ENCODE data around the gene CARD10. TPM values are rescaled to one million over a fixed set of nuclear protein-coding genes. Genes with fewer than 3 reads are reported as not detected.
"Not testable (repeated sequence)": the region's sequence is repeated elsewhere in the genome, so short reads cannot be mapped to it uniquely, and the experiment has no call there.

CARD10 gene
- total RNA-seq, 1 experiment from 2014 or later = 17.5 TPM

DNA sequence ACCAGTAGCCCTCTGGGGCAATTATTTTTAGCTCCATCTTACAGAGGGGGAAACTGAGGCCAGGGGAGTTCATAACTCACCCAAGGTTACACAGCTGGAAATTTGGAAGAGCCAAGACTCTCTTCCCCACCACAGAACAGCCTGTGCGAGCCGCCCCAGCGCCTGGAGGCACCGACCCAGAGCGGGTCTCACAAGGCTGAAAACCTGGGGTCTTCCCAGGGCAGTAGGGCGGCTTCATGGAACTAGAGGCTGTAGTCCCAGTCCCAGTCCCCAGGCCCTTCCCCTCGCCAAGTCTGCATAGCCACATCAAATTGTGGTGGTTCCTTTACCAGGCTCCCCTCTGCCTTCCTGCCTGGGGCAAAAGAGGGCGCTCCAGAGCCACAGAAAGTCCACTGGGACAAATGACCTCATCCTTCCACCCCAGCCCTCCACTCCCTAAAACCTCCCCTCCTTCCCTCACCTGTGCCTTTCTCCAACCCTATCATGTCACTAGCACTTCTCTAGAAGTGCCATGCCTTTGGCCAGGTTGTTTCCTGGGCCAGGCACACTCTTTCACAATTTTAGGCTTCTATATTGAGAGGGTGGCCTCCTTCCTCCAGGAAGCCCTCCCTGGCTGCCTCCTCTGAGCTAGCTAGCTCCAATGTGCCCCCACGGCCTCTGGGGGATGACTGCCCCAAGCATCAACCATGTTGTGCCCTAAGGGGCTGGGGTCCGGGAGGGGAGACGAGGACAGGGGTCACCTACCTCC, 25.9 kb upstream of the CARD10 start:
- ChIA-PET POLR2A (interaction anchor here (0.7 to 2.7 kb wide), 10 partner anchors 12 to 62 kb away, joined by 3 to 24 read pairs (median 10); partner anchors contain the start of genes CDC42EP1 and GGA1), CTCF (interaction anchor here (0.7 to 16.5 kb wide), 13 partner anchors 17 to 98 kb away, joined by 4 to 728 read pairs (median 6); partner anchors contain the start of genes CARD10, CDC42EP1 and GGA1)
- ATAC-seq = peak; percentile 74
- H3K36me3 Mint-ChIP-seq = no peaks in the 10 kb centered on the region
- no peaks in the 10 kb centered on the region for H3K9me3 Mint-ChIP-seq
- peaks cover 29% of the 10 kb centered on the region for H3K4me1 Mint-ChIP-seq
- peak overlapping the region; percentile 53 for H3K4me3 Mint-ChIP-seq
- H3K27me3 Mint-ChIP-seq (ENCODE audit: low read depth) = no peaks in the 10 kb centered on the region; the same call in 1 of the 2 replicates
- peak; percentile 92 for DNase-seq (ENCODE audit: low spot score)
- TF ChIP-seq, protein P1, sequence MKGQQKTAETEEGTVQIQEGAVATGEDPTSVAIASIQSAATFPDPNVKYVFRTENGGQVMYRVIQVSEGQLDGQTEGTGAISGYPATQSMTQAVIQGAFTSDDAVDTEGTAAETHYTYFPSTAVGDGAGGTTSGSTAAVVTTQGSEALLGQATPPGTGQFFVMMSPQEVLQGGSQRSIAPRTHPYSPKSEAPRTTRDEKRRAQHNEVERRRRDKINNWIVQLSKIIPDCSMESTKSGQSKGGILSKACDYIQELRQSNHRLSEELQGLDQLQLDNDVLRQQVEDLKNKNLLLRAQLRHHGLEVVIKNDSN (CRISPR knock-in tag; IDR thresholded peaks at IDR 0.05) = peak; percentile 23; the same call in 1 of the 2 replicates
- TF ChIP-seq JUN (CRISPR knock-in tag; IDR thresholded peaks at IDR 0.05) (0 out of 2 replicates have a peak, but pooled peaks have one; percentile 16), SP1 (CRISPR knock-in tag; conservative IDR thresholded peaks at IDR 0.05) (no peak), IRF2 (CRISPR knock-in tag; IDR thresholded peaks at IDR 0.05; ENCODE audit: borderline replicate concordance, low read depth) (no peak), ZNF671 (CRISPR knock-in tag; IDR thresholded peaks at IDR 0.05) (no peak), ETV6 (CRISPR knock-in tag; IDR thresholded peaks at IDR 0.05) (0 out of 2 replicates have a peak, but pooled peaks have one; percentile 26), RORB (CRISPR knock-in tag; IDR thresholded peaks at IDR 0.05) (no peak)
- TF ChIP-seq, protein P2, sequence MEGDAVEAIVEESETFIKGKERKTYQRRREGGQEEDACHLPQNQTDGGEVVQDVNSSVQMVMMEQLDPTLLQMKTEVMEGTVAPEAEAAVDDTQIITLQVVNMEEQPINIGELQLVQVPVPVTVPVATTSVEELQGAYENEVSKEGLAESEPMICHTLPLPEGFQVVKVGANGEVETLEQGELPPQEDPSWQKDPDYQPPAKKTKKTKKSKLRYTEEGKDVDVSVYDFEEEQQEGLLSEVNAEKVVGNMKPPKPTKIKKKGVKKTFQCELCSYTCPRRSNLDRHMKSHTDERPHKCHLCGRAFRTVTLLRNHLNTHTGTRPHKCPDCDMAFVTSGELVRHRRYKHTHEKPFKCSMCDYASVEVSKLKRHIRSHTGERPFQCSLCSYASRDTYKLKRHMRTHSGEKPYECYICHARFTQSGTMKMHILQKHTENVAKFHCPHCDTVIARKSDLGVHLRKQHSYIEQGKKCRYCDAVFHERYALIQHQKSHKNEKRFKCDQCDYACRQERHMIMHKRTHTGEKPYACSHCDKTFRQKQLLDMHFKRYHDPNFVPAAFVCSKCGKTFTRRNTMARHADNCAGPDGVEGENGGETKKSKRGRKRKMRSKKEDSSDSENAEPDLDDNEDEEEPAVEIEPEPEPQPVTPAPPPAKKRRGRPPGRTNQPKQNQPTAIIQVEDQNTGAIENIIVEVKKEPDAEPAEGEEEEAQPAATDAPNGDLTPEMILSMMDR (IDR thresholded peaks at IDR 0.05) = peak; percentile 53; the same call in 1 of the 2 replicates
- peak overlapping the region; percentile 74; the same call in 1 of the 2 replicates for H3K27ac Mint-ChIP-seq

DNA sequence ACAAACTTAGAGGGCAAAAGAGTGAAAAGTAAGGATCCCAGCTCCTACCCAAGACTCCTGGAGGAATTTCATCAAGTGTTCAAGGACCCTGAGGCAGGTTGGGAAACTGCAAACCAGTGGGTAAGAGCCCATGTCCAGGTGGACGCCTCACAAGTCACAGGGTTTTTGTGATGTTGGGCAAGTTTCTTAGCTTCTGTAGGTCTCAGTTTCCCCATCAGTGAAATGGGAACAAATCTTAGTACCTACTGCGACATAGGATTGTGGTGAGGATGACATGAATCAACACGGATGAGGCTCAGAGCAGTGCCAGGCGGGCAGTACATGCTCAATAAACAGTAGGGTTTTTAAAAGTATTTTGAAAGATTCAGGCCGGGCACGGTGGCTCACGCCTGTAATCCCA, 23.7 kb upstream of the CARD10 start:
- H3K4me1 Mint-ChIP-seq = peaks cover 33% of the 10 kb centered on the region
- no peaks in the 10 kb centered on the region for H3K9me3 Mint-ChIP-seq
- ChIA-PET POLR2A (interaction anchor here (0.6 kb wide), 1 partner anchor 12 kb away, joined by 6 read pairs; no protein-coding TSS in a partner anchor), CTCF (interaction anchor here (0.6 to 16.5 kb wide), 8 partner anchors 9 to 284 kb away, joined by 3 to 728 read pairs (median 10); partner anchors contain the start of genes CDC42EP1 and GGA1)
- TF ChIP-seq, protein P3, sequence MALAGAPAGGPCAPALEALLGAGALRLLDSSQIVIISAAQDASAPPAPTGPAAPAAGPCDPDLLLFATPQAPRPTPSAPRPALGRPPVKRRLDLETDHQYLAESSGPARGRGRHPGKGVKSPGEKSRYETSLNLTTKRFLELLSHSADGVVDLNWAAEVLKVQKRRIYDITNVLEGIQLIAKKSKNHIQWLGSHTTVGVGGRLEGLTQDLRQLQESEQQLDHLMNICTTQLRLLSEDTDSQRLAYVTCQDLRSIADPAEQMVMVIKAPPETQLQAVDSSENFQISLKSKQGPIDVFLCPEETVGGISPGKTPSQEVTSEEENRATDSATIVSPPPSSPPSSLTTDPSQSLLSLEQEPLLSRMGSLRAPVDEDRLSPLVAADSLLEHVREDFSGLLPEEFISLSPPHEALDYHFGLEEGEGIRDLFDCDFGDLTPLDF (CRISPR knock-in tag; IDR thresholded peaks at IDR 0.05) = no peak
- TF ChIP-seq, protein P4, sequence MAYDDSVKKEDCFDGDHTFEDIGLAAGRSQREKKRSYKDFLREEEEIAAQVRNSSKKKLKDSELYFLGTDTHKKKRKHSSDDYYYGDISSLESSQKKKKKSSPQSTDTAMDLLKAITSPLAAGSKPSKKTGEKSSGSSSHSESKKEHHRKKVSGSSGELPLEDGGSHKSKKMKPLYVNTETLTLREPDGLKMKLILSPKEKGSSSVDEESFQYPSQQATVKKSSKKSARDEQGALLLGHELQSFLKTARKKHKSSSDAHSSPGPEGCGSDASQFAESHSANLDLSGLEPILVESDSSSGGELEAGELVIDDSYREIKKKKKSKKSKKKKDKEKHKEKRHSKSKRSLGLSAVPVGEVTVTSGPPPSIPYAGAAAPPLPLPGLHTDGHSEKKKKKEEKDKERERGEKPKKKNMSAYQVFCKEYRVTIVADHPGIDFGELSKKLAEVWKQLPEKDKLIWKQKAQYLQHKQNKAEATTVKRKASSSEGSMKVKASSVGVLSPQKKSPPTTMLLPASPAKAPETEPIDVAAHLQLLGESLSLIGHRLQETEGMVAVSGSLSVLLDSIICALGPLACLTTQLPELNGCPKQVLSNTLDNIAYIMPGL (CRISPR knock-in tag; IDR thresholded peaks at IDR 0.05) = no peak
- TF ChIP-seq, protein P5, sequence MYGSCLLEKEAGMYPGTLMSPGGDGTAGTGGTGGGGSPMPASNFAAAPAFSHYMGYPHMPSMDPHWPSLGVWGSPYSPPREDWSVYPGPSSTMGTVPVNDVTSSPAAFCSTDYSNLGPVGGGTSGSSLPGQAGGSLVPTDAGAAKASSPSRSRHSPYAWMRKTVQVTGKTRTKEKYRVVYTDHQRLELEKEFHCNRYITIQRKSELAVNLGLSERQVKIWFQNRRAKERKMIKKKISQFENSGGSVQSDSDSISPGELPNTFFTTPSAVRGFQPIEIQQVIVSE (CRISPR knock-in tag; IDR thresholded peaks at IDR 0.05; ENCODE audit: borderline replicate concordance) = no peak
- no peak for TF ChIP-seq NR1H2 (CRISPR knock-in tag; IDR thresholded peaks at IDR 0.05)
- TF ChIP-seq, protein P6, sequence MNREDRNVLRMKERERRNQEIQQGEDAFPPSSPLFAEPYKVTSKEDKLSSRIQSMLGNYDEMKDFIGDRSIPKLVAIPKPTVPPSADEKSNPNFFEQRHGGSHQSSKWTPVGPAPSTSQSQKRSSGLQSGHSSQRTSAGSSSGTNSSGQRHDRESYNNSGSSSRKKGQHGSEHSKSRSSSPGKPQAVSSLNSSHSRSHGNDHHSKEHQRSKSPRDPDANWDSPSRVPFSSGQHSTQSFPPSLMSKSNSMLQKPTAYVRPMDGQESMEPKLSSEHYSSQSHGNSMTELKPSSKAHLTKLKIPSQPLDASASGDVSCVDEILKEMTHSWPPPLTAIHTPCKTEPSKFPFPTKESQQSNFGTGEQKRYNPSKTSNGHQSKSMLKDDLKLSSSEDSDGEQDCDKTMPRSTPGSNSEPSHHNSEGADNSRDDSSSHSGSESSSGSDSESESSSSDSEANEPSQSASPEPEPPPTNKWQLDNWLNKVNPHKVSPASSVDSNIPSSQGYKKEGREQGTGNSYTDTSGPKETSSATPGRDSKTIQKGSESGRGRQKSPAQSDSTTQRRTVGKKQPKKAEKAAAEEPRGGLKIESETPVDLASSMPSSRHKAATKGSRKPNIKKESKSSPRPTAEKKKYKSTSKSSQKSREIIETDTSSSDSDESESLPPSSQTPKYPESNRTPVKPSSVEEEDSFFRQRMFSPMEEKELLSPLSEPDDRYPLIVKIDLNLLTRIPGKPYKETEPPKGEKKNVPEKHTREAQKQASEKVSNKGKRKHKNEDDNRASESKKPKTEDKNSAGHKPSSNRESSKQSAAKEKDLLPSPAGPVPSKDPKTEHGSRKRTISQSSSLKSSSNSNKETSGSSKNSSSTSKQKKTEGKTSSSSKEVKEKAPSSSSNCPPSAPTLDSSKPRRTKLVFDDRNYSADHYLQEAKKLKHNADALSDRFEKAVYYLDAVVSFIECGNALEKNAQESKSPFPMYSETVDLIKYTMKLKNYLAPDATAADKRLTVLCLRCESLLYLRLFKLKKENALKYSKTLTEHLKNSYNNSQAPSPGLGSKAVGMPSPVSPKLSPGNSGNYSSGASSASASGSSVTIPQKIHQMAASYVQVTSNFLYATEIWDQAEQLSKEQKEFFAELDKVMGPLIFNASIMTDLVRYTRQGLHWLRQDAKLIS (CRISPR knock-in tag; IDR thresholded peaks at IDR 0.05; ENCODE audit: borderline replicate concordance) = no peak
- no peaks in the 10 kb centered on the region for H3K36me3 Mint-ChIP-seq
- no peaks in the 10 kb centered on the region; the same call in 1 of the 2 replicates for H3K27me3 Mint-ChIP-seq (ENCODE audit: low read depth)
- DNase-seq (ENCODE audit: low spot score) (no peak), ATAC-seq (no peak)
- no peak overlapping the region for H3K4me3 Mint-ChIP-seq
- no peak overlapping the region for H3K27ac Mint-ChIP-seq

DNA sequence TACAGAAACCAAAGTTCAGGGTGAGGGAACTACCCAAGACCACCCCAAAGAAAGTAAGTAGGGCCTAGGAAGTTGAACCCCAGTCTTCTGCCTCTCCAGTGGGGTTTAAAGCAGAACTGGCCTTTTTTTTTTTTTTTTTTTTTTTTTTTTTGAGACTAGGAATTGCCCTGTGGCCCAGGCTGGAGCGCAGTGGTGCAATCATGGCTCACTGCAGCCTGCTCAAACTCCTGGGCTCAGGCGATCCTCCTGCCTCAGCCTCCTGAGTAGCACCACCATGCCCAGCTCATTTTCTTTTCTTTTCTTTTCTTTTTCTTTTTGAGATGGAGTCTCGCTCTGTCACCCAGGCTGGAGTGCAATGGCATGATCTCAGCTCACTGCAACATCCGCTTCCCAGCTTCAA, 23.2 kb upstream of the CARD10 start:
- not testable (repeated sequence) for H3K4me3 Mint-ChIP-seq; H3K27ac Mint-ChIP-seq; H3K27me3 Mint-ChIP-seq (ENCODE audit: low read depth); H3K9me3 Mint-ChIP-seq; H3K36me3 Mint-ChIP-seq; ATAC-seq; DNase-seq (ENCODE audit: low spot score)
- ChIA-PET POLR2A (interaction anchor here (0.6 to 1.0 kb wide), 3 partner anchors 13 to 50 kb away, joined by 3 to 6 read pairs (median 4); no protein-coding TSS in a partner anchor), CTCF (interaction anchor here (1.3 to 16.5 kb wide), 5 partner anchors 10 to 65 kb away, joined by 4 to 728 read pairs (median 41); partner anchors contain the start of genes CDC42EP1 and GGA1)
- peaks cover 31% of the 10 kb centered on the region for H3K4me1 Mint-ChIP-seq

DNA sequence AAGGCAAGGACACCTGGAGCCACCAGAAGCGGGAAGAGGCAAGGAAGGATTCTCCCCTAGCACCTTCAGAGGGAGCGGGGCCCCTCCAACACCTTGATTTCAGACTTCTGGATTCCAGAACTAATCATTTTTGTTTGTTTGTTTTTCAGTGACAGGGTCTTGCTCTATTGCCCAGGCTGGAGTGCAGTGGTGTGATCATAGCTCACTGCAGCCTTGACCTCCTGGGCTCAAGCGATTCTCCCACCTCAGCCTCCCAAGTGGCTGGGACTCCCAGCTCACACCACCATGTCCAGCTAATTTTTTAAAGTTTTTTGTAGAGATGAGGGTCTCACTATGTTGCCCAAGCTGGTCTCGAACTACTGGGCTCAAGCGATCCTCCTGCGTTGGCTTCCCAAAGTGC, 20.6 kb upstream of the CARD10 start:
- H3K9me3 Mint-ChIP-seq = not testable (repeated sequence)

More for the DNA sequence above, 20.6 kb upstream of the CARD10 start:
- not testable (repeated sequence) for H3K27ac Mint-ChIP-seq; H3K27me3 Mint-ChIP-seq (ENCODE audit: low read depth); H3K4me3 Mint-ChIP-seq; DNase-seq (ENCODE audit: low spot score); ATAC-seq; H3K36me3 Mint-ChIP-seq
- POLR2A ChIA-PET = interaction anchor here (0.9 to 1.9 kb wide), 2 partner anchors 30 to 53 kb away, joined by 3 to 5 read pairs; no protein-coding TSS in a partner anchor
- peaks cover 13% of the 10 kb centered on the region for H3K4me1 Mint-ChIP-seq
- CTCF ChIA-PET = interaction anchor here (1.0 to 16.5 kb wide), 9 partner anchors 10 to 103 kb away, joined by 3 to 728 read pairs (median 6); partner anchors contain the start of genes CDC42EP1 and GGA1

Measured in WTC11 (cell line).